NAMALWA (cell line): Measurements from ENCODE around the gene PCF11.

Source experiments
- DNase-seq: peaks from one replicate; pipeline ENCODE4 v3.0.0-alpha.2; 2015; ENCODE audit warnings: low spot score

The PCF11 gene

DNA sequence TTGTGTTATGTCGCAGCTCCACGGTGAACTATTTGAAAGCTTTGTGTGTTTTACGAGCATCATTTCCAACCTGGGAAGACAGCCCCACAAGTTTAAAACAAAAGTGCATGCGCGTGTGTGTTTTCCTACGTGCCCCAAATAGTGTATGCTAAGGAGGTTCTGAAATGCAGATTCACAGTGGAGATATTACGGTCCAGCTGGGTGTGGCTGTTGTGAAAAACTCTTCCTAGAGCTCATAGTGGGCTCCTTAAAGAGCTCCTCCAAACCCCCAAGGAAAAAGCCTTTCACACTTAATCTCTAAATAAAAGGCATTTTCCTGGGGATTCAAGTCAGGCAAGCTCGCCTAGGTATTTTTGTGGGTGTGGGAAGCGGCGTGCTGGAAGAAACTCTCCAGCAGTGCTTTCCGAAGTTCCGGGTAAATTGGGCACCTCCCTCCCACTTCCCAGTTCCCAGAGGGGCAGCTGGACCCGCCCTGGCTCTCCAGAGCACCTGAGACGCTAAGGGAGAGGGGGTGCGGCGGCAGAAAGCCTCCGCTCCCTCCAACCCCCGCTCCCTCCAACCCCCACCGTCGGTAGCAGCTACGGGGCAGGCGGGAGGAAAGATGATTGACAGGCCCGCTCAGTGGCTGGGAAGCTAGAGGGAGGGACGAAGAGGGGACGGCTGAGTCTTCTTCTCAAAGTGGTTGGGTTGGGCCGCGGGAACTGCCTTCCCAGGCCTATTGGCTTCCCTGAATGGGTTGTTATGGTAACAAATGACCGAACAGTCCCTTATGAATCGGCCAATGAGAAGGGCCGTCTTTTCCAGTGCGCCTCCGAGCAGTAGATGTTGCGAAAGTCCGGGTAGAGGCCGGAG is 561 bp upstream of the PCF11 start:
- peak; percentile 100 for DNase-seq

DNA sequence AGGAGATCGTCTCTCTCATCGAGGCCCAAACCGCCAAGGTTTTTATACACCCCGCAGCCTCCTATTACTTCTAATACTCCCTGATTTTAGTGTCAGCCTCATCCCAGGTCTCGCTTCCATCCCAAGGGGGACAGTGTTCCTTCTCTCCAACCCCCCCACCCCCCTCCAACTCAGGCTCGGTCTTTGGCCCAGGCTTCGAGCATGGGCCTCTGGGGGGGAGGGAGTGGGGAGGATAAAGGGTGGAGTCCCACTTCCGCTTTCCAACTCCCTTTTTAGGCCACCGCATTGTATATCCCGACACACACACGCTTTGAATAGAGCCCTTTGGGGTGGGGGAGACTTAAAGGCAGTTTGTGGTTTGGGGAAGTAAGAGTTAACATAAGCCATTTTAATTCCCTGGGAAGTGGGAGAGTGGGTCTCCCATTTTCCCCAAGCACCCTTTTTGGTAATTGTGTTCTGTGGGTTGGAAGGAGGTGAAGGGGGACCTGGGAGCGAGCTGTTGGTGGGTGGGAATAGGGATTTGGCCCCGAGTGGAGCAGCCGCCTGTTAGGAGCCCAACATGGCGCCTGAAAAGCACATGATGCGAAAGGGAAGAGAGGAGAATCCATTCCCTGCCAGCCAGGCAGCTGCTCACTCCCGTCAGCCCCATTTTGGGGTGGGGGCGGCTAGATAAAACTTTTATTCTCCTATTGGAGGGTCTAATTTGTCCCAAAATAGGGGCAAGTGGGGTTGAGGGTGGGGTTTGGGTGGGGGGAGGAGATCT is 844 bp downstream of the PCF11 start:
- DNase-seq = peak; percentile 70

DNA sequence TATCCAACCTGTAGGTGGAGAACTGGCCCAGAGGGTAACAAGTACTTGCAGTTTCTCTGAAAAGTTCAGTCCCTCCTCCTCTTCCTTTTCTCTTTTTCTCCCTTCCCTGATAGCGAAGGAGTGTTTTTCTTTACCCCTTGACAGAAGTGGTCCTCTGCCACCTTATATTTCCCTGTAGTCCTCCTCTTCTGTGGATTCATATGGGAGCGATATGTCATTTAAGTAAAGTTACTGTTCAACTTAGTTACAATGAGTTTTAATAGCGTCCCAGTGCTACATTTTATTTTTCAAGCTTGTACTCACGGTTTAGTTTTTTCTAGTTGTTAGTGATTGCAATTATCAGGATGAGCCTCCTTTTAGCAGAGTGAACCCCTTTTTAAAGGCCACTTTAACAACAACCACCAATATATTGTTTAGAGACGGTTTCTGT is 1.4 kb downstream of the PCF11 start:
- DNase-seq = no peak

DNA sequence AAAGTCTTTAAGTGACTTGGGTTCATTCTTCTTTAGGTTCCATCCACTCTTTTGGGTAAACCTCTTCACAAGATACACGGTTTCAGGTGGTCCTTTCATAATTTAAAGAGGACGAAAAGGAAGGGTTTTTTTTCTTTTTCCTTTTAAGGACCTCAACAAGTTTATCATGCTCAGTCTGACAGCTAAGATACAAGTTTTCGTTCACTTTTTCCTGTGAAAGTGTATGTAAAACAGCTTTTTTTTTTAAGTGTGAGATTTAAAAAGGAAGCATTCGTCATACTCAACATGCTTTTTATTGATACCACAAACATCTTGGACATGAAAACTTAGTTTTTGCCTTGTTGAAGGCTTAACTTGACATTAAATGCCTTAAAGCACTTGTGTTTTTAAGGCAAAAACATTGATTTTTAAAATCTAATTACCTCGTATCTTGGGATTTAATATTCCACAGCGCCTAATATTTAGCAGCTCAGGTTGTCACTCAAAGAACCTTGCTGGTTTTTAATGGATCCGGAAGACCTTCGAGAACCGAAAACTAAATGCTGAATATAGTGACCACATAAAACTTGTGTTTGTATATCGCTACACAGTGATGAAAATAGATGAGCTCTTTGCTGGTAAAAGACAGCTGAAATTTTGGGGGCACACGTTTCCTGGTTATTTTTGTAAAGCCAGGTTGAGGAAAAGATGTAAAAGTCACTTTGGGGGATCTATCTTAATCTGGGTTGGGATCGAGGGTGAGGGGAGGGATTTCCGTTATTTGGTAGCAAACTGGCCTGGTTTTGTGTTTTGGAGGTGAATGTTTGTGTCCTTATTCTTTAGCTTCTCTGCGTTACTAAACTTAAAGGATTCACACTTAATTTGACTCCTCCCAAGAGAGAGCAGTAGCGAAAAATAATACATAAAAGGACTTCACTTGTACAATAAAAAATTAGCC is 2.3 kb downstream of the PCF11 start:
- peak; percentile 27 for DNase-seq

DNA sequence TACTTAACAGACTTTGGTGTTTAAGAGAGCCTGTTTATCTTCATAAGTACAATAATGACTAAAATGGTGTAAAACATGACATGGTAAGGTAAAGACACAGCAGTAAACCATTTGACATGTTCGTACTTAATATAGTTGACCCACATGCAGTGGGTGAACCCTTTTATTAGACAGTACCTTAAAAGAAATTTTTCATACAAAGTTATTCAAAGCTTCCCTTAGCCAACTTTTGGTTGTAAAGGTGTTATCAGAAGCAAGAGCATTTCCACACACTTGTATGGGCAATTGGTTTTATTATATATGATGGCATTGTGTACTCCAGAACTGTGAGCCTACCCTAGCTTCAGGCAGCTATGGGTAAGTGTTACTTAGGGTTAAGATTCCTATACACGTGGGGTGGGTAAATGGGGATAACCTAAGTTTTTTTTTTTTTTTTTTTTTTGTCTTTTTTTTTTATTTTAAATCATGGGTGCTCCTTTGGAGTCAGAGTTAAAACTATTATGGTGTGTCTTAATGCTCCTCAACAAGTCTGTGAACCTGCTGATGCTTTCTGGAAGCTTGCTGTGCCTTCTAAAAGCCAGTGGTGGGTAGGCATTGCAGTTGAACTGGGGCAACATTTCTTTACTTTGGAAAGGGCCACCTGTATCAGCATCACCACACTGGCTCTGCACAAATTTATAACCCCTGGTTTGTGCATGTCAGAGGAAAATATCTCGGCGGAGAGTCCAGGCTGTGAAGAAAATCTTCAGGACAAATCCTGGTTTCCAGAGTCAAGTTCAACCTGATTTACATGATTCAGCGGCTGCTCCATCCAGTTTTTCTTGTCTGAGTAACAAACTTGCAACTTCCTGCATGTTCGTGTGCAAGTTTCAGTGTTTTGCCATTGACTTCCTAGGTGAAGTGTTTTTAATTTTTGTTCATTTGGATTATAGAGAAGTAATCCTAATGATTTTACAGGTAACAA is 3.3 kb downstream of the PCF11 start:
- DNase-seq = peak; percentile 35

DNA sequence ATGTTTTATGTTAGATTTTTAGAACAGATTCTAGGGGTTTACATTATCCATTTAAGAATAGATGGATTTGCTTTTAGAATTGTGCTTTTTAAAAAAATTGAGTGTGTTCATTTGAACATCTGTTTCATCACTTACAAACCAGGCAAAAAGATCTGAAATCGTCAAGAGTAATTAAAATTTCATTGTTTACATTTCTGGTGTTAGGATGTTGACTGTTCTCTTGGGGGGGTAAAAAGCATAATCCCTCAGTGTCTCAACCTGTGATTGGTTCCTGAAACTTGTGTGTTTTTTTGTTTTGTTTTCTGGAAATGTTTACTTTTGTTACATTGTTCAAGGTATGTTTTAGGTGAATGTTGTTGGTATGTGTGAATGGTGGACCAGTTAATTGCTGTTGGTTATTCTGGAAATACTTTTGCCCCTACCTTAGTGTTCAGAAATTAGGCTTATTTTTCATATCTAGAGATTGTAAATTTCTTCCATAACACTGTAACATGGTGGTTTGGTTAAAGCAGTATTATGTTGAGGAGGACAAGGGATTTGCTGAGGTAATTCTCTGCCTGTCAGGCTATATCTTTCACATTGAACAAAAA is 4.8 kb downstream of the PCF11 start:
- no peak for DNase-seq

DNA sequence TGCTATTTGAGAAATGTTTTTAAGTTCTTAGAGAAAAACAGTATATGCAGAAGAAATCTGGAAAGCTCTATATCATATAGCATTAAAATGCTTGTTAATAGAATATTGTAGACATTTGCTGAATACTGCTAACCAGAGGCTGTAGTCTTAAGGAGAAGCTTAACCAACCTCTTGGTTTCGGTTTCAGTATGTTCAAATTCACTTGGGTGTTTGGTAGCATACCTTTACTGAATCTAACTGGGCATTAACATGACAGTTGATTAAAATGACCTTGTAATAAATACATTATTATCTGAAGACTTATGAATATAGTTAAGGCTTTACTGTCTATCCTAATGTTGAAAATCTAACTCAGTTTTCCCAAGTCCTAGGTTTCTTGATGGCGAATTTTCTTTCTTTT is 5.4 kb downstream of the PCF11 start:
- DNase-seq = peak; percentile 54

DNA sequence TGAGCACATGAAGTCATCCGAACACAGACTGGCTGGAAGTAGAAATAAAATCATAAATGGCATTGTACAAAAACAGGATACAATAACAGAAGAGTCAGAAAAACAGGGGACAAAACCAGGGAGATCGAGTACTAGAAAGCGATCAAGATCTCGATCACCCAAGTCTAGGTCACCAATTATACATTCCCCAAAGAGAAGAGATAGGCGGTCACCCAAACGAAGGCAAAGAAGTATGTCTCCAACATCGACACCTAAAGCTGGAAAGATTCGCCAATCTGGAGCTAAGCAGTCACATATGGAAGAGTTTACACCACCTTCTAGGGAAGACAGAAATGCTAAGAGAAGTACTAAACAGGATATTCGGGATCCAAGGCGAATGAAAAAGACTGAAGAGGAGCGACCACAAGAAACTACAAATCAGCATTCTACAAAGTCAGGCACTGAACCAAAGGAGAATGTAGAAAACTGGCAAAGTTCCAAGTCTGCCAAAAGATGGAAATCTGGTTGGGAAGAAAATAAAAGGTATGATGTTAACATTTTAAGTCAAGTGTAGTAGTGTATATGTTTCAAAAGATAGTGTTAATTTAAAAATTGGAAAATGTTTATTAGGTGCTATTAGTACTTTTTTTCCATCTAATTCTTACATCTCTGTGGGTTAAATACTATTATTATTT is 9.4 kb downstream of the PCF11 start:
- no peak for DNase-seq

DNA sequence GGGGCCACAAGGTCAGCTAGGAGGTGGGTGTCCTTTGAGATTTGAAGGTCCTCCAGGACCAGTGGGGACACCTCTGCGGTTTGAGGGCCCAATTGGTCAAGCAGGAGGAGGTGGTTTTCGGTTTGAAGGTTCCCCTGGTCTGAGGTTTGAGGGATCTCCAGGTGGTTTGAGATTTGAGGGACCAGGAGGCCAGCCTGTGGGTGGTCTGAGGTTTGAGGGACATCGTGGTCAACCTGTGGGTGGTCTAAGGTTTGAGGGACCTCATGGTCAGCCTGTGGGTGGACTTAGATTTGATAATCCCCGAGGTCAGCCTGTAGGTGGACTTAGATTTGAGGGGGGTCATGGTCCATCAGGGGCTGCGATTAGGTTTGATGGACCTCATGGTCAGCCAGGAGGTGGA is 11.8 kb downstream of the PCF11 start:
- no peak for DNase-seq

DNA sequence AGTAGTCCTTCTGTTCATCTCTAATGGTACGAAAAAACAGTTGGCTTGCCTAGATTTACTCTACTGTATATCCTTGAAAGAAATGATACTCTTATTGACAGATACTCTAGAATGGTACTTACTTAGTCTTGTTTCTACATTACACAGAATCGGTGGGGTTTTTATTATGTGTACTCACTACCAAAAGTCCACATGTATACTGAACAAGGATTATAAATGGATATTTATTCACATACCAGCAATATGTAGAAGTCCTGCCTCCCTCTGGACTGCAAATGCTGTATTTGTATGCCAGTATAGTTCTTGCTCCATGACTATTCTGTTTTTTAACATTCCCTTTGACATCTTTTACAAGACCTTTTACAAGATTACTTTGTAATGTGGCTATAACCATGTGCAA is 13.9 kb downstream of the PCF11 start:
- DNase-seq = no peak

DNA sequence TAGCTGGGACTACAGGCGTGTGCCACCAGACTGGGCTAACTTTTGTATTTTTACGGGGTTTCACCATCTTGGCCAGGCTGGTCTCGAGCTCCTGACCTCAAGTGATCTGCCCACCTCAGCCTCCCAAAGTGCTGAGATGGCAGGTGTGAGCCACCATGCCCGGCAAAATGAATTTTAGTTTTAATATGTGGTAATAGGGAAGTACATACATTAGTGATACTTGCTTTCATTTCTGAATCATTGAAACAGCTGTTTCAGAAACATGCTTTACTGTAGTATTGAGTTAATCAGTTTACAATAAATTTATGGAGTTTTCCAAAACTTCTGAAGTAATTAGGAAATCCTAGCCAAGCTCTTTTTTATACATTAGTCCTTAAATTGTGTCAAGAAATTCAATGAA is 15.6 kb downstream of the PCF11 start:
- no peak for DNase-seq

DNA sequence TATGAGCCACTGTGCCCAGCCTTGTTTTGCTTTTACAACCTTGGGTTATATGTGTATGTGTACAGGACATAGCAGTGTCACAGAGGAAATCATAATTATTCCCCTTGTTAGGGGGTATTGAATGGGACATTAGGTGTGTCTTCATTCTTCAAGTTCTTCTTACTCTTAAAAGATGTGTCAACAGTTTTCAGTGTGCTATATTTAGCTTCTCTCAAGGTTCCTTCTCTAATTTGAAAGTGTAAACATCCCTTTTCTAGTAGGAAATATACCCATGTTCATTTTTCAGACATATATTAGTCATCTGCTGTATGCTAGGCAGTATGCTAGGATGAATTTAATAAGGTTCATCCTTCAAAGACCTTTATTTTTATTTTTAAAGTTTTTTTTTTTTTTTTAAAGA is 17.1 kb downstream of the PCF11 start:
- no peak for DNase-seq

DNA sequence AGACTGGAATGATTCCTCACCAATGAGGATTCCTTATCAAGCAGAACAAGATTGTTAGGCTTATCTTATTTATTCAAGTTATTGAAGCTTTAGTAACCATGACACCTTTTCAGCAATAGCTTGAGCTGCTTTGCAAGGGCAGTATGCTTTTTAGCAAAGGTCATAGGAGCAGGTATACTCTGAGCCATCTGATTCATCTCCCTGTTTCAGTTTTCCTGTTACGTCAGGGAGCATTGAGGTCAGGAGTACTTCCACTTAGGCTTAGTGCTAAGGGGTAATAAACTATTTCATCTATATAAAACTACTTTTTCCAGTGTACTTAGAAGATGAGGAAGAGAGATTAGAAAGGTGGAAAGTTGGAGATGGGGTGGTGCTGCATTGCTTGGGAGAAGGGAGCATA is 18.9 kb downstream of the PCF11 start:
- no peak for DNase-seq

DNA sequence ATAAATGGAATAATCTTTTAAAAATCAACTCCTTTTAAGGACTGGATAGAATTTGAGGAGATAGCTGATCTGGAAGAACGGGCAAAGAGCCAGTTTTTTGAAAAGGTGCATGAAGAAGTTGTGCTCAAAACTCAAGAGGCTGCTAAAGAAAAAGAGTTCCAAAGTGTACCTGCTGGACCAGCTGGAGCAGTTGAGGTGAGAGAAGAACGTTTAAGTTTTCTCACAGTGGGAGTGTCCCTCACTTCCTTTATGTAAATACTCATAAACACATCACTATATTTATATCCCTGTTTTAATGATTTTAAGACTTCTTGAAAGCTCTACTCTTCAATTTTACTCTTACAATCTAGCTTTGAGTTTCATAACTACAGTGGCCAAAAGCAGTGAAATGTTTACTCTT is 24.9 kb downstream of the PCF11 start:
- no peak for DNase-seq

DNA sequence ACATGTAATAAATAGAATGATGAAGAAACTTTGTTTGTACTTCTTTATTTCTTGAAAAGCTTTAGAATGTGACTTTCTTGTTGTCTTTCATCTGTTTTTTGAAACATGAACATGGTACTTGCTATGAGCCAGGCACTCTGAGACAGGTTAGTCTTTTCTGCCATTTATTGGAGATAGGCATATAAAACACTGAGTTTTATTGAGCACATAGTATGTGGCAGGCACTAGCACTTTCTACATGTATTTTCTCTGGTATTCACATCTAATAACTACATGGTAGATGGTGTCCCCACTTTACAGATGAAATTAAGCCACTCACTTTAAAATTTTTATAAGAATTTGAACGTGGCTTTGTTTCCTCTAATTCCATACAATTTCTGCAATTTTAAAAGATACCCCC is 28.8 kb downstream of the PCF11 start:
- DNase-seq = no peak

DNA sequence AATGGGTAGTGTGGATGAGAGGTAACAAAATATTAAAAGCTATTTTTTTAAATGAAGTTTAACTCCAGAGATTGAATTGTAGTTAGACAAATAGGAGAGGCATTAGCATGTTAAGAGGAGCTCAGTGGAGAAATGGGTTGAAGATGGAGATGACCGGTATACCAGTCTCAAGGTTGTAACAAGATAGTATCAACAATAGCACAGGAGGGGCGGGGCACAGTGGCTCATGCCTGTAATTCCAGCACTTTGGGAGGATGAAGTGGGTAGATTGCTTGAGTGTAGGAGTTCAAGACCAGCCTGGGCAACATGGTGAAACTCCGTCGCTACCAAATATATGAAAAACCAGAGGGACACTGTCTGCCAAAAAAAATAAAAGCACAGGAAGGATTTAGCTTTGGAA is 30.5 kb downstream of the PCF11 start:
- no peak for DNase-seq

DNA sequence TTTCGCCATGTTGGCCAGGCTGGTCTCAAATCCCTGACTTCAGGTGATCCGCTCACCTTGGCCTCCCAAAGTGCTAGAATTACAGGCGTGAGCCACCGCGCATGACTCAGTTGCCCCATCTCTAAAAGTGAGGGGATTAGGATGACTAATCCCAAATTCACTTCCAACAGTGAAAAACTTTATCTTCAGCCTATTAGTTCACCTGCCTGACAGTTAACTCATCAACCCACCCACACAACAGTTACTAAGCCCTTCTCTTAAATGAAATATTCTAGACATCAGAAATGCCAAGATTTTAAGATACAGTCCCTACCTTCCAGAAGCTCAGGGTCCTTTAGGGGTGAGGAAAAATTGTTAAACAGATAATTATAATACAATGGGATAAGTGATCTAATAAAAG is 34.6 kb downstream of the PCF11 start:
- DNase-seq = no peak

DNA sequence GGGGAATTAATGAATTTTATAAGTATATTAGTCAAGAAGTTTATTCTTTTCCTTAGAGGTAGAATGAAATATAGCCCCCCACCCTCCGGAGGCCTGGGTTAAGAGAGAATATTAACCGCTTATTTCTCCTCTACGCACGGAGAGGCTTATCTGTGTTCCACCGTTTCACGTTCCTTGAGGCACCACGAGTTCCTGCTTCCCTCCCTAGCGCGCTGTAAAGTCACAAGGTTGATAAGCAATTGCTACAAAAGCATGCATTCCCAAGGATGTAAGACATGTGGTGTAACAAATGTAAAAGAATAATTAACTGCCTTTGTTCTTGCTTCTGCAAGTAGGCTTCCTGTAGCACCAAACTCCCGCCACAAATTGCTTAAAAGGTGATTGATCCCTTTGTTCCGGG is 35.1 kb downstream of the PCF11 start:
- DNase-seq = no peak

DNA sequence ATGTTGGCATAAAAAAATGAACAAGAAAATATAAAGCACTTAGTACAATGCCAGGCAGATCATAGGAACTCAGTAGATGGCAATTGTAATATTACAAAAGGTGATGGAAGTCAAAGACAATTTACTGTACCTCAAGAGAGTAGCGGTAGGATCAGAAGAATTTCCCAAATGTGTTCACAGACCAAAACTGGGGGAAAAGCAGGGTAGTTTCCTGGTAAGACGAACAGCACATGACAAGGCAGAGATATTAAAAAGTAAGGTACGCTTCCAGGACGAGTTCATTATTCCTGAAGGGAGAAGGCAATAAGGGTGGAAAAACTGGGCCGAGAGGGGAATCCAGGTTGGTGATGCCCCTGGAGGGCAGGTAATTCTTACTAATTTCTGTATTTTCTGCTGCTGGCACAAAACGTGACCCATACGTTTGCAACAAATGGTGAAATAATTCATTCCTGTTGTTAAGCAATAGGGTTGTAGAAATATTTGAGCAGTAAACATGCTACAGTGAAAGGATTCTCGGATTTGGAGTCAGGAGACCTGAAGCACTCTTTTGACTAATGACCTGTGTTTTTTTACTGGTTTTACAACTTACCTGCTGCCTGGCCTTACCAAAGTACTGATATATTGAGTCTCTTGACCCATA is 35.8 kb downstream of the PCF11 start:
- no peak for DNase-seq
